OCI-LY3 (cell line): Measurements from ENCODE around the gene HCK.

Experiments used
- EZH2phosphoT487 ChIP-seq: fragments of 200-600 bp; shearing (Covaris generic); IDR thresholded peaks from 2 replicates; pipeline ENCODE4 v1.6.1; 2018; ENCODE audit warnings: antibody characterized with exemption, mixed run types, low read depth
- TF ChIP-seq, protein P1 (sequence below): fragments of 200-600, 300-600 bp; sonication (generic); IDR thresholded peaks from 2 replicates; pipeline ENCODE4 v1.5.1; 2014; ENCODE audit warnings: antibody characterized with exemption, low read length, low read depth

GRCh38 chr20:32149566-32150170 lies 97.6 kb downstream of the HCK start:
- TF ChIP-seq, protein P1, sequence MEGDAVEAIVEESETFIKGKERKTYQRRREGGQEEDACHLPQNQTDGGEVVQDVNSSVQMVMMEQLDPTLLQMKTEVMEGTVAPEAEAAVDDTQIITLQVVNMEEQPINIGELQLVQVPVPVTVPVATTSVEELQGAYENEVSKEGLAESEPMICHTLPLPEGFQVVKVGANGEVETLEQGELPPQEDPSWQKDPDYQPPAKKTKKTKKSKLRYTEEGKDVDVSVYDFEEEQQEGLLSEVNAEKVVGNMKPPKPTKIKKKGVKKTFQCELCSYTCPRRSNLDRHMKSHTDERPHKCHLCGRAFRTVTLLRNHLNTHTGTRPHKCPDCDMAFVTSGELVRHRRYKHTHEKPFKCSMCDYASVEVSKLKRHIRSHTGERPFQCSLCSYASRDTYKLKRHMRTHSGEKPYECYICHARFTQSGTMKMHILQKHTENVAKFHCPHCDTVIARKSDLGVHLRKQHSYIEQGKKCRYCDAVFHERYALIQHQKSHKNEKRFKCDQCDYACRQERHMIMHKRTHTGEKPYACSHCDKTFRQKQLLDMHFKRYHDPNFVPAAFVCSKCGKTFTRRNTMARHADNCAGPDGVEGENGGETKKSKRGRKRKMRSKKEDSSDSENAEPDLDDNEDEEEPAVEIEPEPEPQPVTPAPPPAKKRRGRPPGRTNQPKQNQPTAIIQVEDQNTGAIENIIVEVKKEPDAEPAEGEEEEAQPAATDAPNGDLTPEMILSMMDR = no peak
- no peak for TF ChIP-seq EZH2phosphoT487
